ENCODE data around the gene PRSS48. TPM values are rescaled to one million over a fixed set of nuclear protein-coding genes. Genes with fewer than 3 reads are reported as not detected.
"Not testable (repeated sequence)": the region's sequence is repeated elsewhere in the genome, so short reads cannot be mapped to it uniquely, and the experiment has no call there.

PRSS48 gene
- total RNA-seq, 2 experiments from 2014 or later: not detected

GRCh38 chr4:151304755-151305154 is 27.8 kb downstream of the PRSS48 start:
- Mint-ChIP-seq H3K4me3 (no peak overlapping the region), H3K27ac (no peak overlapping the region), H3K36me3 (ENCODE audit: low read depth) (no peaks in the 10 kb centered on the region), H3K9me3 (no peaks in the 10 kb centered on the region), H3K27me3 (ENCODE audit: low read depth) (no peaks in the 10 kb centered on the region), H3K4me1 (ENCODE audit: low read depth) (peaks cover 2% of the 10 kb centered on the region)
- DNase-seq: no peak
- intact Hi-C loops (cut with micrococcal nuclease): no loop called here
- CTCF ChIA-PET: interaction anchor here (1.0 to 1.1 kb wide), 2 partner anchors 28 to 187 kb away, joined by 3 read pairs; partner anchors contain the start of gene PRSS48

GRCh38 chr4:151310124-151310728 is 33.3 kb downstream of the PRSS48 start:
- Mint-ChIP-seq H3K4me1 (ENCODE audit: low read depth) (no peaks in the 10 kb centered on the region), H3K9me3 (no peaks in the 10 kb centered on the region)
- CTCF ChIA-PET: interaction anchor here (0.8 kb wide), 1 partner anchor 34 kb away, joined by 4 read pairs; the partner anchor contains the start of gene PRSS48

GRCh38 chr4:151313306-151314009 is 36.5 kb downstream of the PRSS48 start:
- H3K4me1 Mint-ChIP-seq (ENCODE audit: low read depth): no peaks in the 10 kb centered on the region
- DNase-seq: no peak
- CTCF ChIA-PET: no interaction called here
- no peak overlapping the region for H3K4me3 Mint-ChIP-seq
- no peaks in the 10 kb centered on the region for H3K9me3 Mint-ChIP-seq
- no peaks in the 10 kb centered on the region for H3K36me3 Mint-ChIP-seq (ENCODE audit: low read depth)
- H3K27ac Mint-ChIP-seq: no peak overlapping the region
- intact Hi-C loops (cut with micrococcal nuclease): no loop called here
- H3K27me3 Mint-ChIP-seq (ENCODE audit: low read depth): peaks cover 4% of the 10 kb centered on the region

More at GRCh38 chr4:151310124-151310728, 33.3 kb downstream of the PRSS48 start:
- DNase-seq: no peak
- Mint-ChIP-seq H3K27ac (no peak overlapping the region), H3K36me3 (ENCODE audit: low read depth) (no peaks in the 10 kb centered on the region), H3K4me3 (no peak overlapping the region), H3K27me3 (ENCODE audit: low read depth) (no peaks in the 10 kb centered on the region)
- intact Hi-C loops (cut with micrococcal nuclease): no loop called here

DNA sequence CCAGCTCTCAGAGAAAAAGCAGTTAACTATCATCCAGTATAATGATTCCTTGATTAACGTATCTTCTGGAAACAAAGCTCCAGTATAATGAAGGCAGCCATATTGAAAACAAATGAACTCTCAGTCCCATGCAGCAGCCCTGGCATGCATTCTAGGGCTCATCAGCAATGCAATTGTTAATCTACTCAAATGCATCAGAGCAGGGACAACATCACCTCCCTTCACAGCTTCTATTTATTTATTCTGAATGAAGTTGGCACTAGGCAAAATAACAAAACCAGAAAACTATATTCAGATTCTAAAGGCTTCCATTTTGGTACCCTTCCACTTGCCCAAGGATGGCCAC is 37.0 kb downstream of the PRSS48 start:
- CTCF ChIA-PET: no interaction called here
- no peaks in the 10 kb centered on the region for H3K36me3 Mint-ChIP-seq (ENCODE audit: low read depth)
- H3K4me3 Mint-ChIP-seq: no peak overlapping the region
- intact Hi-C loops (cut with micrococcal nuclease): no loop called here
- no peak for DNase-seq
- H3K4me1 Mint-ChIP-seq (ENCODE audit: low read depth): no peaks in the 10 kb centered on the region
- no peak overlapping the region for H3K27ac Mint-ChIP-seq
- peaks cover 6% of the 10 kb centered on the region for H3K27me3 Mint-ChIP-seq (ENCODE audit: low read depth)
- H3K9me3 Mint-ChIP-seq: no peaks in the 10 kb centered on the region

DNA sequence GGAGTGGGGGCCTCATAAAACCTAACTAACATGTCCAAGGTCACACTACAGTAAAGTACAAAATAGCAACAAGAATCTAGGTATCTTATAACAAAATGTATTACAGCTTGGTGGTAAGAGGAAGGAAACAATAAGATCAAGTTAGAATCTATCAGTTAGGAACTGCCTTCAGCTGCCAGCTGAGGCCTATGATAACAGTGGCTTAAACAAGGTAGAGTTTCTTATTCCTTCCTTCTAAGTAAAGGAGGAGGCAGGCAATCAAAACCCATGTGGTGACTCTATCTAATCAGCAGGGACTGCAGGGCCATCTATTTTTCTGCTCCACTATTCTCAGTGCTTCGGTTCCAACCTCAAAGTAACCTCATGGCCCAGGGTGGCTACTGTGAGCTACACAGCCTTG is 37.5 kb downstream of the PRSS48 start:
- Mint-ChIP-seq H3K4me3 (no peak overlapping the region), H3K9me3 (no peaks in the 10 kb centered on the region), H3K27me3 (ENCODE audit: low read depth) (peaks cover 9% of the 10 kb centered on the region), H3K4me1 (ENCODE audit: low read depth) (no peaks in the 10 kb centered on the region), H3K36me3 (ENCODE audit: low read depth) (no peaks in the 10 kb centered on the region), H3K27ac (no peak overlapping the region)
- CTCF ChIA-PET: no interaction called here
- intact Hi-C loops (cut with micrococcal nuclease): no loop called here
- DNase-seq: no peak

DNA sequence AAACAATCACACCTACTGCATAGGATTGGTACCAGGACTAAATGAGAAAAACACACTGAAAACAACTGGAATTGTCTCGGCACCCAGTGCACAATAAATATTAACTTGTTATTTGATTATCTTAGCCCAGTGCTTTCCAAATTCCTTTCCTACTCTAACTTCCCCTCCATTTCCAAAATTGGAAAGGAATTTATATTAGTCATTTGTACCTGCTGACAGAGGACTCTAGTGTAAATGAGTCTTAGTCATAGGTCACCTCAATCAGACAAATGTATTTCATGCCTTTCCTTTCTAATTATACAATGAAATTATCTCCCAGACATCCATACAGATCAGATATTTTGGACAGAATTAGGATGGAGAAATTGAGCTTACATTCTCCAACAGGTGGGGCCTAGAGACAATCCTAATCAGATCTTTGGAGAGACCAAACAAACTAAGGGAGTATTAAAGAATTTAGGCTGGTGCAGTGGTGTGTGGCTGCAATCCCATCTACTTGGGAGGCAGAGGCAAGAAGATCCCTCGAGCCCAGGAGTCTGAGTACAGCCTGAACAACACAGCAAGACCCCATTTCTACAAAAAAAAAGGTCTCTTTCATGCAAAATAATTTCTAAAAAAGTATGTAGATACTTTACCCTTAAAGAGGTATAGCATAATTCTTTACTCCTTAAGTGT is 38.4 kb downstream of the PRSS48 start:
- peaks cover 11% of the 10 kb centered on the region for H3K27me3 Mint-ChIP-seq (ENCODE audit: low read depth)
- CTCF ChIA-PET: no interaction called here
- intact Hi-C loops (cut with micrococcal nuclease): no loop called here
- H3K4me3 Mint-ChIP-seq: no peak overlapping the region
- DNase-seq: no peak
- no peaks in the 10 kb centered on the region for H3K9me3 Mint-ChIP-seq
- H3K27ac Mint-ChIP-seq: no peak overlapping the region
- H3K4me1 Mint-ChIP-seq (ENCODE audit: low read depth): no peaks in the 10 kb centered on the region
- no peaks in the 10 kb centered on the region for H3K36me3 Mint-ChIP-seq (ENCODE audit: low read depth)

GRCh38 chr4:151316645-151317044 is 39.7 kb downstream of the PRSS48 start:
- CTCF ChIA-PET: no interaction called here
- no peak overlapping the region for H3K27ac Mint-ChIP-seq
- intact Hi-C loops (cut with micrococcal nuclease): no loop called here
- H3K4me1 Mint-ChIP-seq (ENCODE audit: low read depth): no peaks in the 10 kb centered on the region
- no peaks in the 10 kb centered on the region for H3K36me3 Mint-ChIP-seq (ENCODE audit: low read depth)
- DNase-seq: no peak
- no peak overlapping the region for H3K4me3 Mint-ChIP-seq
- peaks cover 17% of the 10 kb centered on the region for H3K27me3 Mint-ChIP-seq (ENCODE audit: low read depth)
- no peaks in the 10 kb centered on the region for H3K9me3 Mint-ChIP-seq

DNA sequence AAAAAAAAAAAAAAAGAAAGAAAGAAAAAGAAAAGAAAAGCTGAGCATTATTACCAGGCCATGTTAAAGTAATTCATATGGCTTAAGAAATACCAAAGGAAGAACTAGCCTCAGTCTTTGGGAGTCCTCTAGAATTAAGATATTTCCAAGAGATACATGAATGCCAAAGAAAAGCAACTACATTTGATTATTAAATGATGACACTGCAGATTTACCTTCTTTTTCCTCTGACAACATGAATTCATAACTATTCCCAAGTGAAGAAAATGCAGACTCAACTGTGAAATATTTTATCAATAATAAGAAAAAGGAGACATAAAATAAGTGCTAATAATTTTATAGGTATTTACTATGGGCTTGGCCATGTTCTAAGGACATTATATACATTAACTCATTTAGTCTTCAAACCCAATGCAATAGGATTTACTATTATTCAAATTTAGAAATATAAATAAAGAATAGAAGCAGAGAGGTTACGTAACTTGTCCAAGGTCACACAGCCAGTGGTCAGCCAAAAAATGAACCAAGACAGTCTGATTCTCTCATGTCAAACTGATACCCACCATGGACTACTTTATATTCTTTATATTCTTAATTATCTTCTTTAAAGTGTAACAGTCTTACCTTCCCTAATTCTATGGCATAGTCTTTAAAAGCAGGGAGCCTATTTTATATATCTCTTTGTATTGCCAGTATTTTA is 41.5 kb downstream of the PRSS48 start:
- Mint-ChIP-seq H3K4me3 (no peak overlapping the region), H3K36me3 (ENCODE audit: low read depth) (no peaks in the 10 kb centered on the region), H3K27ac (no peak overlapping the region), H3K27me3 (ENCODE audit: low read depth) (peaks cover 26% of the 10 kb centered on the region), H3K9me3 (no peaks in the 10 kb centered on the region), H3K4me1 (ENCODE audit: low read depth) (no peaks in the 10 kb centered on the region)
- intact Hi-C loops (cut with micrococcal nuclease): no loop called here
- CTCF ChIA-PET: no interaction called here
- DNase-seq: no peak

GRCh38 chr4:151319490-151319889 is 42.5 kb downstream of the PRSS48 start:
- Mint-ChIP-seq H3K36me3 (ENCODE audit: low read depth) (no peaks in the 10 kb centered on the region), H3K27ac (no peak overlapping the region), H3K4me1 (ENCODE audit: low read depth) (peaks cover 3% of the 10 kb centered on the region), H3K4me3 (no peak overlapping the region), H3K27me3 (ENCODE audit: low read depth) (peaks cover 37% of the 10 kb centered on the region), H3K9me3 (no peaks in the 10 kb centered on the region)
- intact Hi-C loops (cut with micrococcal nuclease): no loop called here
- no peak for DNase-seq
- CTCF ChIA-PET: no interaction called here

DNA sequence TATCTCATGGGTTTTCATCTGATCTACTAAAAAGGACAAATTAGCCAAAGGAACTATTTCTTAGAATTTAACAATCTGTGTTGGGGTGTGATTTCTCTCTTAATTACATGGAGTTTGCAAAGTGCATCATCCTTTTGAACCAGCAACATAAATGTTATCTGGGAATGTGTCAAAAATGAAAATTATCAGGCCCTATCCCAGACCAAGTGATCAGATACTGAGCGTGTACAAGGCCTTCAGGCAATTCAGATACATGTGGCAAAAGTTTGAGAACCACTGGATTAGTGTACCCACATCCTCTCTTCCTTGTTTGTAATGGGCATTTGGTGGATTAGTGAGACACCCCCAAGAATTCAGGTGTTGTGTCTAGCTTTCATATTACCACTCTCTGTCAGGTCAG is 44.6 kb downstream of the PRSS48 start:
- Mint-ChIP-seq H3K9me3 (no peaks in the 10 kb centered on the region), H3K4me3 (no peak overlapping the region), H3K36me3 (ENCODE audit: low read depth) (no peaks in the 10 kb centered on the region), H3K4me1 (ENCODE audit: low read depth) (peaks cover 8% of the 10 kb centered on the region), H3K27me3 (ENCODE audit: low read depth) (peaks cover 49% of the 10 kb centered on the region), H3K27ac (no peak overlapping the region)
- intact Hi-C loops (cut with micrococcal nuclease): no loop called here
- CTCF ChIA-PET: no interaction called here
- no peak for DNase-seq

DNA sequence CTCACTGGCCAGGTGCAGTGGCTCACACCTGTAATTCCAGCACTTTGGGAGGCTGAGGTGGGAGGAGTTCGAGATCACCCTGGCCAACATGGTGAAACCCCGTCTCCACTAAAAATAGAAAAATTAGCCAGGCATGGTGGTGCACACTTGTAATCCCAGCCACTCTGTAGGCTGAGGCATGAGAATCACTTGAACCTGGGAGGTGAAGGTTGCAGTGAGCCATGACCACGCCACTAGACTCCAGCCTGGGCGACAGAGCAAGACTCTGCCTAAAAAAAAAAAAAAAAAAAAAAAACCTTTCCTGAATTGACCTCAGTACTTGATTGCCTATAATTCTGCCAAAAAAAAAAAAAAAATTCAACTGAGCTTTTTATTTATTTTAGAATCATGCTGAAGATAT is 45.2 kb downstream of the PRSS48 start:
- H3K9me3 Mint-ChIP-seq; intact Hi-C loops (cut with micrococcal nuclease): not testable (repeated sequence)
- CTCF ChIA-PET: interaction anchor here (0.6 kb wide), 1 partner anchor 74 kb away, joined by 3 read pairs; no protein-coding TSS in a partner anchor

GRCh38 chr4:151322570-151322969 is 45.6 kb downstream of the PRSS48 start:
- Mint-ChIP-seq H3K4me3 (no peak overlapping the region), H3K36me3 (ENCODE audit: low read depth) (no peaks in the 10 kb centered on the region), H3K4me1 (ENCODE audit: low read depth) (peaks cover 8% of the 10 kb centered on the region), H3K27ac (no peak overlapping the region), H3K9me3 (no peaks in the 10 kb centered on the region), H3K27me3 (ENCODE audit: low read depth) (peaks cover 52% of the 10 kb centered on the region)
- no peak for DNase-seq
- intact Hi-C loops (cut with micrococcal nuclease): no loop called here
- CTCF ChIA-PET: interaction anchor here (0.6 kb wide), 1 partner anchor 73 kb away, joined by 3 read pairs; no protein-coding TSS in a partner anchor

More for the DNA sequence above, 45.2 kb downstream of the PRSS48 start:
- not testable (repeated sequence) for H3K4me3 Mint-ChIP-seq; H3K27ac Mint-ChIP-seq; H3K4me1 Mint-ChIP-seq (ENCODE audit: low read depth); H3K36me3 Mint-ChIP-seq (ENCODE audit: low read depth); DNase-seq
- H3K27me3 Mint-ChIP-seq (ENCODE audit: low read depth): peaks cover 55% of the 10 kb centered on the region

Data from activated naive CD4-positive, alpha-beta T cell treated with anti-CD3 and anti-CD28 coated beads for 36 hours (primary cell).